GM12865 (cell line): Measurements from ENCODE around the gene HSP90AB1.

Experiments
- DNase-seq: peaks from one replicate; pipeline ENCODE4 v3.0.0; 2010; ENCODE audit warnings: low read depth
- H3K4me3 ChIP-seq: 2 replicates; pipeline ENCODE4 v1.5.1; 2011; ENCODE audit warnings: mild to moderate bottlenecking, low read depth, low read length, control low read depth
- CTCF ChIP-seq: IDR thresholded peaks from 2 replicates; pipeline ENCODE4 v1.5.1; 2011; ENCODE audit warnings: low read length, control low read depth, low read depth, inconsistent platforms; ENCODE audit not compliant: insufficient read depth; ENCODE audit errors: missing control alignments

HSP90AB1 gene

GRCh38 chr6:44269921-44270525 is 23.1 kb downstream of the HSP90AB1 start, which contains the start of gene TMEM151B:
TMEM151B (plus strand) TSS chr6:44270450; CDS start chr6:44270743, 293 bp downstream.
- no peak for DNase-seq
- TF ChIP-seq CTCF, result no peak
- H3K4me3 ChIP-seq, result no peak within 1 kb of the TSS

GRCh38 chr6:44270526-44271405 is 23.9 kb downstream of the HSP90AB1 start:
- H3K4me3 ChIP-seq, result no peak overlapping the region
- TF ChIP-seq CTCF, result no peak
- no peak for DNase-seq

GRCh38 chr6:44271406-44271723 is 24.5 kb downstream of the HSP90AB1 start:
- DNase-seq, result no peak
- TF ChIP-seq CTCF, result no peak
- H3K4me3 ChIP-seq, result no peak overlapping the region

GRCh38 chr6:44271914-44272313 is 25.0 kb downstream of the HSP90AB1 start:
- H3K4me3 ChIP-seq, result no peak overlapping the region
- no peak for TF ChIP-seq CTCF
- no peak for DNase-seq

- TF ChIP-seq CTCF, result no peak
- no peak for DNase-seq
- no peak overlapping the region for H3K4me3 ChIP-seq
Measured at GRCh38 chr6:44272529-44272928, 25.6 kb downstream of the HSP90AB1 start.

GRCh38 chr6:44272999-44273566 is 26.2 kb downstream of the HSP90AB1 start:
- no peak for DNase-seq
- TF ChIP-seq CTCF, result no peak
- no peak overlapping the region for H3K4me3 ChIP-seq
